K562 (cell line): ENCODE data around the gene ADORA2B. TPM values are rescaled to one million over a fixed set of nuclear protein-coding genes. Genes with fewer than 3 reads are reported as not detected.

Experiments
- CHCHD3 ChIP-seq: fragments of 250-450 bp; sonication (Bioruptor Pico); IDR thresholded peaks from 2 replicates; pipeline ENCODE4 v2.1.2; 2022; ENCODE audit warnings: mild to moderate bottlenecking
- CTBP1 ChIP-seq: fragments of 450-650 bp; IDR thresholded peaks from 2 replicates; pipeline ENCODE4 v1.6.1; 2016; ENCODE audit warnings: borderline replicate concordance
- ELK3 ChIP-seq: fragments of 450-650 bp; formaldehyde crosslinking; IDR thresholded peaks from 2 replicates; pipeline ENCODE4 v1.4.0; 2020; ENCODE audit warnings: mild to moderate bottlenecking
- FOXA1 ChIP-seq: fragments of 450-650 bp; IDR thresholded peaks from 2 replicates; pipeline ENCODE4 v1.6.1; 2016; ENCODE audit warnings: mild to moderate bottlenecking, borderline replicate concordance
- FOXJ3 ChIP-seq: sonication (generic); formaldehyde crosslinking; IDR thresholded peaks from 2 replicates; pipeline ENCODE4 v1.4.0; 2020; ENCODE audit warnings: mild to moderate bottlenecking, missing genetic modification reagents
- GTF2A2 ChIP-seq: IDR thresholded peaks from 2 replicates; pipeline ENCODE4 v1.6.1; 2016; ENCODE audit warnings: mild to moderate bottlenecking, missing genetic modification characterization, missing compliant biosample characterization
- ILK ChIP-seq: fragments of 450-650 bp; IDR thresholded peaks from 2 replicates; pipeline ENCODE4 v1.6.1; 2016; ENCODE audit warnings: missing genetic modification characterization, low read depth, mild to moderate bottlenecking, missing compliant biosample characterization, moderate library complexity, borderline replicate concordance
- MTA3 ChIP-seq: fragments of 450-650 bp; formaldehyde crosslinking; IDR thresholded peaks from 2 replicates; pipeline ENCODE4 v1.6.1; 2017; ENCODE audit warnings: mild to moderate bottlenecking, borderline replicate concordance
- NELFE ChIP-seq: IDR thresholded peaks from 2 replicates; pipeline ENCODE4 v1.6.1; 2011; ENCODE audit warnings: mild to moderate bottlenecking; ENCODE audit not compliant: insufficient read depth, insufficient read length
- NFIC ChIP-seq: fragments of 450-650 bp; IDR thresholded peaks from 2 replicates; pipeline ENCODE4 v1.6.1; 2017; ENCODE audit warnings: mild to moderate bottlenecking, inconsistent platforms
- POLR2B ChIP-seq: fragments of 450-650 bp; IDR thresholded peaks from 2 replicates; pipeline ENCODE4 v1.6.1; 2018; ENCODE audit warnings: low read depth; ENCODE audit not compliant: partially characterized antibody
- RAD21 ChIP-seq, 2 experiments: fragments of 250-450 bp in 1 of 2; fragments of 450-650 bp in 1 of 2; sonication (Bioruptor Pico) in 1 of 2; formaldehyde crosslinking in 1 of 2; IDR thresholded peaks in 1 of 2; conservative IDR thresholded peaks in 1 of 2; 2 replicates each; pipeline versions ENCODE4 v1.4.0 to v1.8.0; 2020 to 2022; ENCODE audit warnings: mild to moderate bottlenecking in 2 of 2, moderate library complexity in 1 of 2
- RBM34 ChIP-seq: fragments of 200-400 bp; formaldehyde crosslinking; IDR thresholded peaks from 2 replicates; pipeline ENCODE4 v1.6.1; 2018; ENCODE audit warnings: low read length, borderline replicate concordance; ENCODE audit not compliant: insufficient read depth
- SMAD2 ChIP-seq: fragments of 150-350 bp; IDR thresholded peaks from 2 replicates; pipeline ENCODE4 v1.6.1; 2014; ENCODE audit warnings: low read depth, mild to moderate bottlenecking, low read length
- TAF1 ChIP-seq: IDR thresholded peaks from 2 replicates; pipeline ENCODE4 v1.6.1; 2011; ENCODE audit warnings: mild to moderate bottlenecking, low read length, moderate library complexity; ENCODE audit not compliant: insufficient read depth, control insufficient read depth, severe bottlenecking; ENCODE audit errors: extremely low read depth
- ZBTB12 ChIP-seq: fragments of 250-450 bp; sonication (Bioruptor Pico); IDR thresholded peaks from 2 replicates; pipeline ENCODE4 v1.4.0; 2020
- ZNF444 ChIP-seq: fragments of 250-450 bp; sonication (Bioruptor Pico); IDR thresholded peaks from 2 replicates; pipeline ENCODE4 v1.4.0; 2020; ENCODE audit warnings: mild to moderate bottlenecking, moderate library complexity
- ZNF668 ChIP-seq: fragments of 250-450 bp; sonication (Bioruptor Pico); IDR thresholded peaks from 2 replicates; pipeline ENCODE4 v1.8.0; 2022; ENCODE audit warnings: mild to moderate bottlenecking, inconsistent platforms
- ZNF695 ChIP-seq: fragments of 450-650 bp; formaldehyde crosslinking; IDR thresholded peaks from 2 replicates; pipeline ENCODE4 v1.4.0; 2020; ENCODE audit warnings: mild to moderate bottlenecking, moderate library complexity
- ZNF717 ChIP-seq: fragments of 250-450 bp; sonication (Bioruptor Pico); IDR thresholded peaks from 2 replicates; pipeline ENCODE4 v1.5.0; 2021
- polyA plus RNA-seq, 8 experiments: library from polyadenylated mRNA; depleted of rRNA in 4 of 8; stranded (reverse) in 5 of 8; unstranded in 3 of 8; fragments of >200 nt; fragmentation: Nextera tagmentation in 2 of 8; fragmentation: Illumina TruSeq in 1 of 8; extraction: Ambion mirVana in 2 of 8; extraction: Trizol in 1 of 8; gene quantifications; 2 replicates each; pipeline versions ENCODE4 v1.2.1 to v1.2.3, GENCODE V29; 2011 to 2014; ENCODE audit warnings: inconsistent platforms in 1 of 8, missing spikeins in 1 of 8
- total RNA-seq, 7 experiments: library from RNA; depleted of rRNA in 6 of 7; stranded (reverse); fragments of >200 nt in 6 of 7; fragmentation: Illumina TruSeq in 2 of 7; extraction: Trizol in 2 of 7; gene quantifications; 2 replicates each; pipeline versions ENCODE4 v1.2.1 to v1.2.3, GENCODE V29; 2011 to 2021; ENCODE audit warnings: low replicate concordance in 1 of 7
- TF ChIP-seq, protein P1 (sequence below): fragments of 150-350 bp; IDR thresholded peaks from 2 replicates; pipeline ENCODE4 v1.6.1; 2014; ENCODE audit warnings: low read depth, mild to moderate bottlenecking, low read length, borderline replicate concordance

ADORA2B gene
- total and polyA plus RNA-seq, 9 of the 15 experiments (the other 6 are each of a cell fraction or from before 2014, with no cell fraction given): 6.4 to 16.6 (median 10.5) TPM

- TF ChIP-seq SMAD2: no peak
- no peak; the same call in 1 of the 2 replicates for TF ChIP-seq NFIC
- no peak for TF ChIP-seq FOXA1
- no peak for TF ChIP-seq POLR2B
- TF ChIP-seq RBM34: no peak
- TF ChIP-seq ZNF717 (CRISPR knock-in tag): no peak
- TF ChIP-seq CTBP1: peak; percentile 84
- no peak for TF ChIP-seq ZNF444
- no peak for TF ChIP-seq ZNF695
- TF ChIP-seq RAD21 (CRISPR knock-in tag; conservative IDR thresholded peaks at IDR 0.05 in 1 of 2, IDR thresholded peaks at IDR 0.05 in 1 of 2): peak; percentile 65 to 74
- no peak for TF ChIP-seq CHCHD3 (CRISPR knock-in tag)
- TF ChIP-seq FOXJ3 (CRISPR knock-in tag): no peak
- TF ChIP-seq GTF2A2 (tag): no peak
- TF ChIP-seq TAF1: peak; percentile 14
- TF ChIP-seq, protein P1, sequence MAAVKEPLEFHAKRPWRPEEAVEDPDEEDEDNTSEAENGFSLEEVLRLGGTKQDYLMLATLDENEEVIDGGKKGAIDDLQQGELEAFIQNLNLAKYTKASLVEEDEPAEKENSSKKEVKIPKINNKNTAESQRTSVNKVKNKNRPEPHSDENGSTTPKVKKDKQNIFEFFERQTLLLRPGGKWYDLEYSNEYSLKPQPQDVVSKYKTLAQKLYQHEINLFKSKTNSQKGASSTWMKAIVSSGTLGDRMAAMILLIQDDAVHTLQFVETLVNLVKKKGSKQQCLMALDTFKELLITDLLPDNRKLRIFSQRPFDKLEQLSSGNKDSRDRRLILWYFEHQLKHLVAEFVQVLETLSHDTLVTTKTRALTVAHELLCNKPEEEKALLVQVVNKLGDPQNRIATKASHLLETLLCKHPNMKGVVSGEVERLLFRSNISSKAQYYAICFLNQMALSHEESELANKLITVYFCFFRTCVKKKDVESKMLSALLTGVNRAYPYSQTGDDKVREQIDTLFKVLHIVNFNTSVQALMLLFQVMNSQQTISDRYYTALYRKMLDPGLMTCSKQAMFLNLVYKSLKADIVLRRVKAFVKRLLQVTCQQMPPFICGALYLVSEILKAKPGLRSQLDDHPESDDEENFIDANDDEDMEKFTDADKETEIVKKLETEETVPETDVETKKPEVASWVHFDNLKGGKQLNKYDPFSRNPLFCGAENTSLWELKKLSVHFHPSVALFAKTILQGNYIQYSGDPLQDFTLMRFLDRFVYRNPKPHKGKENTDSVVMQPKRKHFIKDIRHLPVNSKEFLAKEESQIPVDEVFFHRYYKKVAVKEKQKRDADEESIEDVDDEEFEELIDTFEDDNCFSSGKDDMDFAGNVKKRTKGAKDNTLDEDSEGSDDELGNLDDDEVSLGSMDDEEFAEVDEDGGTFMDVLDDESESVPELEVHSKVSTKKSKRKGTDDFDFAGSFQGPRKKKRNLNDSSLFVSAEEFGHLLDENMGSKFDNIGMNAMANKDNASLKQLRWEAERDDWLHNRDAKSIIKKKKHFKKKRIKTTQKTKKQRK: no peak
- TF ChIP-seq ELK3 (CRISPR knock-in tag): no peak
- no peak for TF ChIP-seq ZNF668 (CRISPR knock-in tag)
- TF ChIP-seq NELFE: no peak
- no peak for TF ChIP-seq ZBTB12
- TF ChIP-seq MTA3: peak; percentile 45; the same call in 1 of the 2 replicates
- no peak for TF ChIP-seq ILK (tag)
These were observed at the start of gene ADORA2B (continued) for GRCh38 chr17:15944759-15945526.
